ENCODE measurements around the gene ZNF507.

Gene ZNF507

GRCh38 chr19:32324631-32325285 lies 20.7 kb upstream of the ZNF507 start:
- DNase-seq (ENCODE audit: insufficient read length, low spot score) (no peak), FAIRE-seq (no peak)
- no peak for TF ChIP-seq POLR2A (IDR thresholded peaks at IDR 0.05; ENCODE audit: low read depth, low read length)

- no peak for TF ChIP-seq POLR2A (IDR thresholded peaks at IDR 0.05; ENCODE audit: low read depth, low read length)
- no peak for DNase-seq (ENCODE audit: insufficient read length, low spot score)
- FAIRE-seq = no peak
These were observed 15.1 kb upstream of the ZNF507 start for GRCh38 chr19:32330213-32330857.

- DNase-seq (ENCODE audit: insufficient read length, low spot score) (no peak), FAIRE-seq (no peak)
- no peak for TF ChIP-seq POLR2A (IDR thresholded peaks at IDR 0.05; ENCODE audit: low read depth, low read length)
These were observed 12.2 kb upstream of the ZNF507 start for GRCh38 chr19:32333227-32333626.

GRCh38 chr19:32336259-32337083 lies 8.9 kb upstream of the ZNF507 start:
- no peak for TF ChIP-seq POLR2A (IDR thresholded peaks at IDR 0.05; ENCODE audit: low read depth, low read length)
- DNase-seq (ENCODE audit: insufficient read length, low spot score) (no peak), FAIRE-seq (no peak)

- TF ChIP-seq POLR2A (IDR thresholded peaks at IDR 0.05; ENCODE audit: low read depth, low read length) = no peak
- FAIRE-seq = no peak
- no peak for DNase-seq (ENCODE audit: insufficient read length, low spot score)
These were observed 8.2 kb upstream of the ZNF507 start for GRCh38 chr19:32337084-32337808.

- DNase-seq (ENCODE audit: insufficient read length, low spot score) = no peak
- no peak for TF ChIP-seq POLR2A (IDR thresholded peaks at IDR 0.05; ENCODE audit: low read depth, low read length)
- FAIRE-seq = no peak
These were observed 6.0 kb upstream of the ZNF507 start for GRCh38 chr19:32339423-32339822.

- peak; percentile 54 for DNase-seq (ENCODE audit: insufficient read length, low spot score)
- no peak for TF ChIP-seq POLR2A (IDR thresholded peaks at IDR 0.05; ENCODE audit: low read depth, low read length)
- FAIRE-seq = no peak
These were observed 5.2 kb upstream of the ZNF507 start for GRCh38 chr19:32339988-32340874.

GRCh38 chr19:32342695-32343094 lies 2.7 kb upstream of the ZNF507 start:
- FAIRE-seq (no peak), DNase-seq (ENCODE audit: insufficient read length, low spot score) (no peak)
- TF ChIP-seq POLR2A (IDR thresholded peaks at IDR 0.05; ENCODE audit: low read depth, low read length) = no peak

- FAIRE-seq (no peak), DNase-seq (ENCODE audit: insufficient read length, low spot score) (no peak)
- no peak for TF ChIP-seq POLR2A (IDR thresholded peaks at IDR 0.05; ENCODE audit: low read depth, low read length)
These were observed 1.7 kb upstream of the ZNF507 start for GRCh38 chr19:32343550-32344262.

- DNase-seq (ENCODE audit: insufficient read length, low spot score) (no peak), FAIRE-seq (no peak)
- no peak for TF ChIP-seq POLR2A (IDR thresholded peaks at IDR 0.05; ENCODE audit: low read depth, low read length)
These were observed 1.5 kb downstream of the ZNF507 start for GRCh38 chr19:32346901-32347300.

- TF ChIP-seq POLR2A (IDR thresholded peaks at IDR 0.05; ENCODE audit: low read depth, low read length) = no peak
- FAIRE-seq (no peak), DNase-seq (ENCODE audit: insufficient read length, low spot score) (no peak)
These were observed 2.2 kb downstream of the ZNF507 start for GRCh38 chr19:32347573-32347972.

- FAIRE-seq = no peak
- no peak for DNase-seq (ENCODE audit: insufficient read length, low spot score)
- no peak for TF ChIP-seq POLR2A (IDR thresholded peaks at IDR 0.05; ENCODE audit: low read depth, low read length)
These were observed 3.6 kb downstream of the ZNF507 start for GRCh38 chr19:32349051-32349450.

Data from H54 (cell line).